GM21390 (cell line): ENCODE data around the gene GADD45B.
"Not testable (repeated sequence)": the region's sequence is repeated elsewhere in the genome, so short reads cannot be mapped to it uniquely, and the experiment has no call there.

Source experiments
- ATAC-seq: cut with Tn5 transposase; IDR thresholded peaks from one replicate; pipeline ENCODE4 v1.9.1; 2021; ENCODE audit not compliant: unreplicated experiment

Gene GADD45B

DNA sequence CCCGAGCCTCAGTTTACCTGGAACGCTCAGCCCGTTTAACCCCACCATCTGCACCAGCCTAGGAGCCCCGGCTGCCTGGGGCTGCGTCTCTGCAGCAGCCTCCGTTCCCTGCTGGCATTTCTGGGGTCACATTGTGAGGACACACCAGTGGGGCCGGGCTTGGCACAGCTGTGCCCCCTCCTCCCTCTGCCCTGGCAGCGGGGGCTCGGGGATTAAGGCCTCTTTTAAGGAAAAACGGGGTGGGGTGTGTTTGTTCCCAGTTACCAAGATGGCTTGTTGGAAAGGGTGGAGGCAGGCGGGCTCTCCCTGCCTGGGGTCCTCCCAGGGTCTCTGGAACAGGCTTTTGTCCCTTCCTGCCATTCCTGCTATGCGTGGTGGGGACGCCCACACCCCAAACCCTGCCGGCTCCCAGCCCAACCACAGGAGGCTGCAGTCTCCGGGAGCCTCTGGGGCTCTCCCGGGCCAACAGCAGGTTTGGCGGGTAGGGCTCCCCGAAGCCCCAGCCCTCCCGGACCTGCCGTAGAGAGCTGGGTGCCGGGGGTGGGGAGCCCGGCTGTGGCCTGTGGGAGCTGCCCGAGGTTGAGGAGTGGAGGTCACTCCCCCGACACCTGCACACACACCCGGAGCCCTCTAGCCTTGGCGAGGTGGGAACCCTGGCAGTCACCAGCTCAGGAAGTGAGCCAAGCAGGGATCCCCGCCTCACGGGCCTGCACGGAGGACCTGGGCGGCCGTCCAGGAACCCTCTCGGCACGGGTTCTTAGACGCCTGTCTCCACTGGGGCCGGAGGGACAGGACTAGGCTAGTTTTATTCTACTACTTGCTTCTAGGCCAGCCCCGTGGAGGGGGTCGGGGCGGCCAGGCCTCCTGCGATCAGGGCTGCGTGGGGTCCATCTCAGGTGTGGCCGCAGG, 36.9 kb downstream of the GADD45B start:
- ATAC-seq, result no peak

DNA sequence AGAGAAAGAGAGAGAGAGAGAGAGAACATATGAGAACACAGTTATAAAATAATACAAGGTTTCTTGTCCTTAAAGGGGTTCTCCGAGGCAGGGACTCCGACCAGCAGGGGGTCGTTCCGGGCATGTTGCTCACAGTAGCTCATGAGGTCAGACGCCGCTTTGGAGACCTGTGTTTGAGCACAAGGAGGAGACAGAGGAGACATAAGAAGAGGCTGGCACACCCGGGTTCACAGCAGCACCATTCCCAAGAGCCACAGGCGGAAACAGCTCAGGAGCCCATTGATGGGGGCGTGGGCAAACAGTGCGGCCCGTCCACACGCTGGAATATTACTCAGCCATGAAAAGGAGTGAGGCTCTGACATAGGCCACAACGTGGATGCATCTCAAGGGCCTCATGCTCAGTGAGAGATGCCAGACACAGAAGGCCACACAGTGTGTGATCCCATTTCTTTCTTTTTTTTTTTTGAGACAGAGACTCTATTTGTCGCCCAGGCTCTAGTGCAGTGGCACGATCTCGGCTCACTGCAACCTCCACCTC, 39.1 kb downstream of the GADD45B start:
- no peak for ATAC-seq

DNA sequence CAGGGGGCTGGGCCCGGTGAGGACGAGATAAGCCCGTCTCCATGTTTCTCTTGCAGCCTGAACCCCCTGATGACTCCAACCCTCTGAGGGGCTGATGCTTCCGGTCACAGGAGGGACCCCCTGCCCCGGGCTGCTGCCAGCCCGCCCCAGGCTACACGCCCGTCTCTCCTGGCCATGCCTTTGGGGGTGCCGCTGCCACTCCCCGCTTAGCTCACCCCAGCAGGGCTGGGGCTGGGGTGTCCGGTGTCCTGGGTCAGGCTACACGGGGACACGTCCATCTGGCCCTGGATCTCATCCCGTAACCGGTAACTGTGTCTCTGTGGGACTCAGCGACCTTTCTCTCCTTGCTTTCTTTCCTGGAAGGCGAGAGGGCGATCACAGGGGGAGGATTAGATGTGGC, 40.8 kb downstream of the GADD45B start:
- ATAC-seq, result no peak

DNA sequence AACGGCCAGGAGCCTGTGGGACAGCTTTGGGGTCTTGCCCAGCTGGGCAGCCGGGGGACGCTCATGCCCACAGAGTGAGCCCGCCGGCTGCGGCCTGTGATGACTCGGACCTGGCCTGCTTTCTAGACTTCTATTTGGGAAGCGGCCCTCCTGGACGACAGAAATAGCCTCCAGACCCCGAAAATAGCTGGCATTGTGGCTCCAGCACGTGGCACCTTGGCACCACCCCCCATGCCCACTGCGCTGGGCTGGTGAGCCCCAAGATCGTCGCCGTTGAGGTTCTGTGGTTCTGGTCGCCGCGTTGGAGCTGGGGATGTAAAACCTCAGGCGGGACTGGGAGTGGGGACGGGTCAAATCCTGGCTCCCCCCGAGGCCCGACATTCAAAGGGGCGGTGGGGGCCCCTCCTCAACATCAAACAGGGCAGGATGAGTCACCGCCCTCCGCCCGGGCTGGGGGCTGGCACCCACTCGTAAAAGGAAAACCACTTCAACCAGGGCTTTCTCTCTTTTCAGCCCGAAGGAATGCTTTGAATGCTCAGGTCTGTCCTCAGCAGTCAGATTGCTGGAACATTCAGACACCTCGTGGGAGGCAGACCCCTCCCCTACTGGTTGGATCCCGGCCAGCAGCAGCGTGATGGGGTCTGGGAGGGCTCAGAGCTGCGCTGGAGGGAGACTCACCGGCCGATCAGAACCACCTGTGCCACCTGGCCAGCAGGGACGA, 42.1 kb downstream of the GADD45B start:
- no peak for ATAC-seq

DNA sequence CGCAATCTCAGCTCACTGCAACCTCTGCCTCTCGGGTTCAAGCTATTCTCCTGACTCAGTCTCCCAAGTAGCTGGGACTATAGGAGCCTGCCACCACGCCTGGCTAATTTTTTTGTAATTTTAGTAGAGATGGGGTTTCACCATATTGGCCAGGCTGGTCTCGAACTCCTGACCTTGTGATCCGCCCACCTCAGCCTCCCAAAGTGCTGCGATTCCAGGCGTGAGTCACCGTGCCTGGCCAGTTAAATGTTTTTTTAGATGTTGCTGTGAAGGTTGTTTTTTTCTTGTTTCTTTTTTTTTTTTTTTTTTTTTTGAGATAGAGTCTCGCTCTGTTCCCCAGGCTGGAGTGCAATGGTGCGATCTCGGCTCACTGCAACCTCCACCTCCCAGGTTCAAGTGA, 42.9 kb downstream of the GADD45B start:
- ATAC-seq, result not testable (repeated sequence)

DNA sequence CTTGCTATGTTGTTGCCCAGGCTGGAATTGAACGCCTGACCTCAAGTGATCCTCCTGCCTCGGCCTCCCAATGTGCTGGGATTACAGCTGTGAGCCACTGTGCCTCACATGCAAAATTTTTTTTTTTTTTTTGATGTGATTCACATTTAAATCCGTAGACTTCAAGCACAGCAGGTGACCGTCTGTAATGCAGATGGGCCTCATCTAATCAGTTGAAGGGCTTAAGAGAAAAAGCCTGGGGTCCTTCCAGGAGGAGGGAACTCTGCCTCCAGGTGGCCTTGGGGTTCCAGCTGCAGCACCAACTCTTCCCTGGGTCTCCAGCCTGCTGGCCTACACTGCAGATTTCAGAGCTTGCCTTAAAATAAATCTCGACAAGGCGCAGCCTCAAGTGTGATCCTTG, 43.6 kb downstream of the GADD45B start:
- no peak for ATAC-seq

DNA sequence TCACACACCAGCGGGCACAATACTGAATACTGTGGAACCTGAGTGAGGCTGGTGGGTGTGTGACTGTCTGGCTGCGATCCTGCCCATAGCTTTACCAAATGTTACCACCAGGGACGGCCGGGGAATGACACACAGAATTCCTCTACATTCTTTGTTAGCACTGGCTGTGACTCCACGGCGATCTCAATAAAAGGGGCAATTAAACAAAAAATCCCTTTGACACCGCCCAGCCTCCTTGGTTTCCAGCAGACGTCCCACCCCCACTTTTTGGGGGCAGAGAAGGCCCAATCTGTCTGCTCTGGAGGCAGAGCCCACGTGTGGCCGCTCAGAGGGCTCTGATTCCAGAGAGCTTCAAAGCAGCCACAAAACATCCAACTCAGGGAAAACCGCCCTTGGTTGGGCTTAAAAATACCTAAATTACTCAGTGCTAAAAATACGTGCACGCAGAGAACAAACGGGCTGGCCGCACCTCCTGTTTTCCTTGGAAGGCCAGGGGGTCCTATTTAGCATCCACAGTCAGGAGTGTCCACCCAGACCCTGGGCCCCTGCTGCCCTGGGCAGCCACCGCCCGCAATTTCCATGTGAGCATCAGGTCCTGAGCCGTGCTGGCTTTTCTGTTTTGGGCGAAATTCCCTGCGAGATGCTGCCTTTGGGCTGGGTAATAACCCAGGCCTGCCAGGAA, 47.8 kb downstream of the GADD45B start:
- ATAC-seq, result no peak

DNA sequence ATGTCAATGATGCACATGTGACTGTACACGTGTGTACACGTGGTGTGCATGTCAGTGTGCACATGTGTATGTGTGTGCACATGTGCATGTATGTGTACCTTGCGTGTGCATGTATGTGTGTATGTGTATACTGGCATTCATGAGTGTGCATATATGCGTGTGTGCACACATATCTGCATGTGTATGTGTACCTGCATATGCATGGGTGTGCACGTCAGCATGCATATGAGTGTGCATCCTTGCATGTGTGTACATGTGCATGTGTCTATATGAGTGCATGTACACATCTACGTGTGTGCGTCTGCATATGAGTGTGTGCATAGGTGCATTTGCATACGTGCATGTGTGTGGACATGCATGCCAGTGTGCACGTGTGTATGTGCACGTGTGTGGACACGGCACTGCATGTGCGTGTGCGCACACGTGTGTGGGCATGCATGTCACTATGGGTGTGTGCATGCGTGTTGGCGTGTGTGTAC, 48.5 kb downstream of the GADD45B start:
- ATAC-seq, result no peak

DNA sequence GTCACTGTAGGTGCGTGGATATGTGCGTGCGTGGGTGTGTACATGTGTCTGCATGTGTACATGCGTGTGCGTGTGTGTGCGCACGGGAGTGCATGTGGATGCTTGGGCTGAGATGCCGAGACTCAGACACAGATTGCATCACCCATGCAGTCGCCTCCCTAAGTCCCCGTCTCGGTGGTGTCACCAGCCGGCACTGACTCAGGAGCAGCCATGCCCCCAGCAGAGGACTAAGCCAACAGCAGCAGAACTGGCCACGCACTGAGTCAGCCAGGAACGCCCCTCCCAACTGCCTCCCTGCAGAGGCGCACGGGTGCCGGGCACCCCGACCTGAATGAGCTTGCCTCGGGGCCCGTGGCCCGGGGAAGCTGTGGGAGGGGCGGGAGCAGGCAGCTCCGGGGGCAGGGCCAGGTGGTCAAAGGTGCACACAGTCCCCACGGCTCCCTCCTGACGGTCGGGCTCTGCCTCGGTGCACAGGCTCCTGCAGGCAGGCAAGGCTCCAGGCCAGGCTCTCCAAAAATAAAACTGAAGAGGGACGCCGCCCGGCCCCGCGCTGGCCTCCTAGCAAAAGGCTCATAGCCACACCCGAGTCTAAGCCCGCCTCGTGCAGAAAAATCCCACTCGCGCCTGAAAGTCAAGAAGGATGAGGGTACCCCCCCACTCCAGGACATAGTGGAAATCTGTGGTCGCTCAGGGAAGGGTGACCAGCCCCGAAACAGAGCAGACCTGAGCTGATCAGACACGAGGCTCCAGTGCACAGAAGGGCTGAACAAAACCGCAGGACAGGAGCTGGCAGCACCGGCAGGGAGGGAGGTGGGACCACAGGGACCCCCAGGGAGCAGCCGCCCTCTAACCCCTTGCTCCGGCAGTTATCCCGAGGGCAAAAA, 49.2 kb downstream of the GADD45B start:
- no peak for ATAC-seq

DNA sequence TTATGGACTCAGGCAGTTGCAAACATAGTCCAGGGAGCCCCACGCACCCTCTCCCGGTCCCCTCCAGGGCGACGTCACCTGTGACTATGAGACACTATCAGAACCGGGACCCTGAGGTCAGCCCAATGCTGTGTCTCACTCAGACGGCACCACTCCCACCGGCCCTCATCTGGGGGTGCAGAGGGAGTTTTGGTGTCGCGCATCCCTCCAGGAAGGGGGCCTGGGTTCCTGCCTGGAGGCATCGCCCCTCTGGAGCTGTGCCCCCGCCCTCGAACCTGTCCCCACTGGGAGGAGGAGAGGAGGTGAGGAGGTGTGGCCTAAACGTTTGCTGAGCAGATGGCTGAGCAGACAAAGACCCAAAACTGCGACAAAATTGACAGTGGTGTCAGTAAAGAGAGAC, 51.2 kb downstream of the GADD45B start:
- ATAC-seq, result no peak

DNA sequence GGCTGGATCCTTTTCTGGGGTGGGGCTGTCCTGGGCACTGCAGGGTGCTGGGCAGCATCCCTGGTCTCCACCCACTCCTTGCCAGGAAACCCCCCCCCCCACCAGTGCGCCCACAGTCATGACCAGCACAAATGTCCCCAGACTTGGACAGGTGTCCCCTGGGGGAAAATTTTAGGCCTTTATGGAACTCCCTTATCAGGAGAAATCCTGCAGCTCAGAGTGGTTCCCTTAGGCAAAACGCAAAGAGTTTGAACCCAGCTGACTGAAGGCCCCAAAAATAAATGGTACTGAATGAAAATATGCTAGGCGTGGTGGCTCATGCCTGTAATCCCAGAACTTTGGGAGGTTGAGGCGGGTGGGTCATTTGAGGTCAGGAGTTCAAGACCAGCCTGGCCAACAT, 51.8 kb downstream of the GADD45B start:
- no peak for ATAC-seq
